ENCODE data around the gene RPL14. TPM values are rescaled to one million over a fixed set of nuclear protein-coding genes. Genes with fewer than 3 reads are reported as not detected.

RPL14 gene
- total RNA-seq, 2 experiments from 2014 or later: 943 to 2,858 TPM

DNA sequence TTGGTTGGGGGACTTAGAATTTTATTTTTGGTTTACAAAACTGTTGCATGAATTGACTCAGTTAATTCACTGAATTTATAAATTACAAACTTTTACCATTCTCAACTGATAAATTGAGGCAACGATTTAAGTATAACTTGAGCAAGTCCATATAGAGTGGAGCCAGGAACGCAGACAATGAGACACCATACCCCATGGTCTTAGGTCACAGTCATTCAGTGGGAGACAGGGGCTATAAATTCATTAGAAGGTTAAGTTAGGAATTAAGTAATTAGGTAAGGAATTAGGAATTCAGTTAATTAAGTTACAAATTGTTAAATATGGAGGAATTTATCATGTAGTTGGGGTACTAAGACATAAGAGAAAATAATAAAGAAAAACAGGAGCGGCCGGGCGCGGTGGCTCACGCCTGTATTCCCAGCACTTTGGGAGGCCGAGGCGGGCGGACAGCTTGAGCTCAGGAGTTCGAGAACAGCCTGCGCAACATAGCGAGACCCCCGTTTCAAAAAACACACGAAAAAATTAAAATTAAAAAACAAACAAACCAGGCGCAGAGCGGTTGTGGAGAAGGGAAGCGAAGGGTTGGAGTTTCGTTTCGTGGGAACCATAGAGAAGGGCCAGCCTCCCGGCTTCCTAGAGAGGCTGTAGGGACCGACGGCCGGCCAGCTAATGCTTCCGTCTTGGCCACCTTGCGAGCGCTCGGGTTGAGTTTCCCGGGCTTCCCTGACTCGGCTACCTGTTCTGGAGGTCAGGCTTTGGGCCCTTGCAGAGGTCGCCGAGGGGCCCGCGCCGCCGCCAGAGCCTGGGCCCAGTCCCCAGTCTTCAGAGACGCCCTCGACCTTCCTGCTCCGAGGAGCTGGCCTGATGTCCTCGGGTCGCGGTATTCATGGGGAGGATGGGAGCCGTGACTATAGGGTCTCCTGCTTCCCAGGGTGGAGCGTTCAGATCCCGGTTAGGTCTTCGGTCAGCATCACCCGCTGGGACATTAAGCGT is 19.6 kb downstream of the RPL14 start, which contains the start of gene ZNF619:
Gene ZNF619, plus strand, starts transcription at position 645 of the 993 bp plus-strand sequence. CDS start 858 bp downstream, outside the sequence.
- Histone ChIP-seq H4K20me1 (ENCODE audit: insufficient read depth, low read length) (no peaks in the 10 kb centered on the region), H3K9me3 (ENCODE audit: low read length) (no peaks in the 10 kb centered on the region), H3K36me3 (ENCODE audit: insufficient read depth, low read length) (no peaks in the 10 kb centered on the region), H3K4me2 (ENCODE audit: low read length) (peak within 1 kb of the TSS; percentile 42; the same call in 1 of the 2 replicates), H2AFZ (ENCODE audit: low read length) (0 out of 2 replicates have a peak within 1 kb of the TSS, but pooled peaks have one; percentile 18), H3K79me2 (ENCODE audit: insufficient read depth, low read depth, low read length) (no peaks in the 10 kb centered on the region), H3K9me2 (ENCODE audit: insufficient read depth, low read length) (no peaks in the 10 kb centered on the region), H3K27ac (ENCODE audit: low read depth, low read length, poor library complexity, severe bottlenecking) (no peak within 1 kb of the TSS), H3K4me3 (ENCODE audit: low read depth, low read length, poor library complexity, severe bottlenecking) (no peak within 1 kb of the TSS), H3K4me1 (ENCODE audit: insufficient read depth, low read length, poor library complexity, severe bottlenecking) (no peaks in the 10 kb centered on the region)
- intact Hi-C loops (cut with micrococcal nuclease; ENCODE audit: unreplicated experiment): no loop called here
- POLR2A ChIA-PET: interaction anchor here (1.0 to 1.6 kb wide), 2 partner anchors 18 to 47 kb away, joined by 3 to 6 read pairs; no protein-coding TSS in a partner anchor
- TF ChIP-seq CTCF (conservative IDR thresholded peaks at IDR 0.05; ENCODE audit: low read length) (no peak), EZH2phosphoT487 (IDR thresholded peaks at IDR 0.05; ENCODE audit: borderline replicate concordance, low read depth, low read length) (no peak)
- DNase-seq (ENCODE audit: low spot score): no peak
- BruUV-seq (replicated peaks): no TSS peak
- CTCF ChIA-PET (ENCODE audit: unreplicated experiment): no interaction called here

- Histone ChIP-seq H3K27ac (ENCODE audit: low read depth, low read length, poor library complexity, severe bottlenecking) (no peak overlapping the region), H4K20me1 (ENCODE audit: insufficient read depth, low read length) (no peaks in the 10 kb centered on the region), H3K9me2 (ENCODE audit: insufficient read depth, low read length) (no peaks in the 10 kb centered on the region), H3K9me3 (ENCODE audit: low read length) (no peaks in the 10 kb centered on the region), H3K4me3 (ENCODE audit: low read depth, low read length, poor library complexity, severe bottlenecking) (no peak overlapping the region), H3K36me3 (ENCODE audit: insufficient read depth, low read length) (no peaks in the 10 kb centered on the region), H2AFZ (ENCODE audit: low read length) (no peak overlapping the region), H3K4me1 (ENCODE audit: insufficient read depth, low read length, poor library complexity, severe bottlenecking) (no peaks in the 10 kb centered on the region), H3K4me2 (ENCODE audit: low read length) (peak overlapping the region; percentile 42; the same call in 1 of the 2 replicates), H3K79me2 (ENCODE audit: insufficient read depth, low read depth, low read length) (no peaks in the 10 kb centered on the region)
- intact Hi-C loops (cut with micrococcal nuclease; ENCODE audit: unreplicated experiment): no loop called here
- TF ChIP-seq EZH2phosphoT487 (IDR thresholded peaks at IDR 0.05; ENCODE audit: borderline replicate concordance, low read depth, low read length) (no peak), CTCF (conservative IDR thresholded peaks at IDR 0.05; ENCODE audit: low read length) (no peak)
- DNase-seq (ENCODE audit: low spot score): no peak
- ChIA-PET CTCF (ENCODE audit: unreplicated experiment) (no interaction called here), POLR2A (interaction anchor here (1.0 to 1.6 kb wide), 3 partner anchors 17 to 46 kb away, joined by 3 to 6 read pairs (median 4); no protein-coding TSS in a partner anchor)
- no TSS peak for BruUV-seq (replicated peaks)
Observed at GRCh38 chr3:40477666-40478065, 20.5 kb downstream of the RPL14 start.

All from OCI-LY7 (cell line).